ENCODE measurements around the gene LDLRAD4. TPM values are rescaled to one million over a fixed set of nuclear protein-coding genes. Genes with fewer than 3 reads are reported as not detected.

The LDLRAD4 gene
- total RNA-seq, 1 experiment from 2014 or later = not detected

DNA sequence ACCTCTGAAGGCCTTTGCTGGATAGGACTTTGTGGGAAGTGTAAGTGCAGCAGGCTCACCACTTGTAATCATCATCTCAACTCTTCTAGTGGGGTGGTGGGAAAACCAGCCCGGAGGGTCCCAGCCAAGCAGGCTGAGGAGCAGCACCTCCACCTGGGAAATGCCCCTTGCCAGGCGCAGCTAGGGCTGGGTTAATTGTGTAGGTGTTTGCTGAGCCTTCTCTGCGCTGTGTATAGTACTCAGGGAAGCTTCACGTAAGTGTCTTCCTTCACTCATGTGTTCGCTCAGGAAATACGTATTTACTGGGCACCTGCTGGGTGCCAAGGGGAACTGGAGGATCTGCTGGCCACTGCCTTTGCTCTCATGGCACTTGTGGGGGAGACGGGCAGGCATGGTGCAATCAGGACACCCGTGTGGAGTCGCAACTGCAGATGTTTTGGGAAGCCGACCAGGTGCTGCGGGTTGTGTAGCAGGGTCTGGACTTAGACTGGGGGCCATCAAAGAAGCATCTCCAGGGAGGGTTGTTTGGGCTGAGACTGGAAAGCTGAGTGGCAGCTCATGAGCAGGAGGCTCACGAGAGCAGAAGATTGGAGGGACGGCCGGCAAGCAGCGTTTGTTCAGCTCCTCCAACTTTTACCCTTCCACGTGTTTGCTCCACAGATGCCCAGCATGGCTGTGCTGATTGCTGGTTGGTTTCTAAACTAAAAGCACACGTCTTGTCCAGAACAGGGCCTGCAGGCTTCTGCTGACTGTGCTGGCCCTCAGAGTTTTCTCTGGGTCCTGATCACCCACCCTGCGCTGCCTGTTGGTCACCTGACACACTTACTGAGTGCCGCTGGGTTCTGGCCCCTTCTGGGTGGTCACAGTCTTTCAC is 164.6 kb downstream of the LDLRAD4 start:
- DNase-seq (ENCODE audit: low read depth) = no peak

DNA sequence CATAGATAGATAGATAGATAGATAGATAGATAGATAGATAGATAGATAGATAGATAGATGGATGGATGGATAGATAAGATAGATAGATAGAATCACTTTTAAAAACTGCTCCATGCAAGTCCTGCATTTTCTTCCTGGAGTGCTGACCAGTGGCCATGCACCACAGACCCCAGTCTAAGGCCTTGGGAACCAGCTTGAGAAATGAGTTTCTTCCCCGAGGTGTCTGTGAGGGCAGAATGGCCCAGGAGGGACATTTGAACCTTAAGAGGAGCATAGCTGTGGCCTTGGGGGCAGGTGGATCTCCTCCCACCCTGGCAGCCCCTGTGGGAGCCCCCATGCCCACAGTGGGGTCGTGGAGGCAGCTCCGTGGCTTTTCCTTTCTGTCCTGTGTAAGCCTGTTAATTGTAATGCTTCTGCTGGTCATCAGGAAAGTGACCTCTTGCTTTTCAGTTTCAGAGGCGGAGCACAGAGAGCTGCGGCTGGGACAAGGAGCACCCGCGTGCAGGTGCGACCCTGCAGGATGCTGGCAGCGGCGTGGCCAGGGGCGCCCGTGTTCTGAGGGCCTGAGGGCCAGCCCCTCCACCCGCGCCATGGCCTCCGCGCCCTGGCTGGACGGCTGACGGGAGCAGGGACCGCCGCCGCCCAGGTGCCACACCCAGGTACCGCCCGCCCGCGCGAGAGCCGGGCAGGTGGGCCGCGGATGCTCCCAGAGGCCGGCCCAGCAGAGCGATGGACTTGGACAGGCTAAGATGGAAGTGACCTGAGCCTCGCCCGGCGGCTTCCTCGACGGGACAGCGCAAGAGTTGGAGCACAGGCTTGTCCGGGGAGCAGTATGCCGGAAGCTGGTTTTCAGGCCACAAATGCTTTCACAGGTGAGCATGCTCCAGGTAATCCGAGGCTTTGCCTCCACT is 168.6 kb downstream of the LDLRAD4 start:
- no peak for DNase-seq (ENCODE audit: low read depth)

DNA sequence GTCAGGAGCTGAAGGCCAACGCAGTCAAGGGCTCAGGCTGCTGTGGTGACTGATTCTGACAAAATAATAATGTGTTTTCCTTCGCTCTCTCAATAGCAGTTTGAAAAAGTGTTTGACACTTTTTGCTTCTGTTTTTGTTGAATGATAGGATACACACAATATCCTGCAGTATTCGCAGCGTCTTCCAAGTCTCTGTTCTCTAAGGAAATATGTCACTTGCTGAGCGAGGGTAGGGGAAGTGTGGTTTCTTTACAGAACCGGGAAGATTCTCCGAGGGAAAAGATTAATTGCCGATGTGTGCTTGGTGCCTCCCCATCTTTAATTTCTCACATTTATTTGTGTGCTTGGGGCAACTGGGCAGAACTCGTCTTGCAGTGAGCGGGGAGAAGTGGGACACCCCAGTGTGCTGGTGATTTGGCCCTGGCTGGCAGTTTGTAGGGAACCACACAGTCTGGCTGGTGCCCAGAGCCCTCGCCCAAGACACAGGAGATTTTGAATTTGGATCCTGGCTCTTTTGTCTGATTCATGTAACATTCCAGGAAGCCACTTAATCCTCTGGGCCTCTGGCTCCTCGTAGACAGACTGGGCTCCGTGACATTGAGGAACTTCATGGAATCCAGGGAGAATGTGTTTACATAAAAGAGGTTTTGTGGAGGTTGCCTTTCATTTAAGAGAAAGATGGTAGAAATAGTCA is 169.4 kb downstream of the LDLRAD4 start:
- DNase-seq (ENCODE audit: low read depth) = no peak

DNA sequence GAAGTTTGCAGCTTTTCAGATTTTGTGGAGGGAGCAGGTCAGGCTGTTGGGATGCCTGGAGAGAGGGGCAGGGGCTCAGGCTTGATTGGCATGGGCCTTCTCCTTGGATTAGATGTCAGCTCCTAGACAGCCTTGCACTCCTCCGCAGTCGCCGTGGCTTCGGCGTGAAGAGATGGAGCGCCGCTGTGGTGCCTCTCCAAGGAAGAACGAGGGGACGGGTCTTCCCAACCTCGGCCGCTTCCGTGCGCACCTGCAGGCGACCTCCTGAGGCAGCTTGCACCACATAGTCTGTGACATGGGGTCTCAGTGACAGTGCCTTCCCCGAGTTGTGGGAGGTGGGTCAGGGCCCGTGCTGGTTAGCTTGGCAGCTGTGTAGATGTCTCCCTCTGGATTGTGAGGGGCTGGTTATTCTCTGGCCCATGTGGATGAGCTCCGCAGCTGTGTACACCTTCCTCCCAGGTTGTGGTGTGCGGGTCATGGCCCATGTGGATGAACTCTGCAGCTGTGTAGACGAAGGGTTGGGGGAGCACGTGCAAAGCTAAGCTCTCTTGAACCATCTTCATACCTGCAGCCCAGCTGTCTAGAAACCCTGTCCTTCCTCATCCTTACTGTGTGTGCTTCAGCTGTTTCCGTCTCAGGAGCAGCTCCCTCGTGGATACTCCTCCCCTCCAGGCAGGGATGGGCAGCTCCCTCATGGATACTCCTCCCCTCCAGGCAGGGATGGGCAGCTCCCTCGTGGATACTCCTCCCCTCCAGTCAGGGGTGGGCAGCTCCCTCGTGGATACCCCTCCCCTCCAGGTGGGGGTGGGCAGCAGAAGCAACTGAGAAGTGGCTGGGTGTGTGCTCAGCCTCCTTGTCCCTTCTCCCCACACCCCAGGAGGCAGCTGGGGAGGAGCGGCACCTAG is 170.3 kb downstream of the LDLRAD4 start:
- no peak for DNase-seq (ENCODE audit: low read depth)

DNA sequence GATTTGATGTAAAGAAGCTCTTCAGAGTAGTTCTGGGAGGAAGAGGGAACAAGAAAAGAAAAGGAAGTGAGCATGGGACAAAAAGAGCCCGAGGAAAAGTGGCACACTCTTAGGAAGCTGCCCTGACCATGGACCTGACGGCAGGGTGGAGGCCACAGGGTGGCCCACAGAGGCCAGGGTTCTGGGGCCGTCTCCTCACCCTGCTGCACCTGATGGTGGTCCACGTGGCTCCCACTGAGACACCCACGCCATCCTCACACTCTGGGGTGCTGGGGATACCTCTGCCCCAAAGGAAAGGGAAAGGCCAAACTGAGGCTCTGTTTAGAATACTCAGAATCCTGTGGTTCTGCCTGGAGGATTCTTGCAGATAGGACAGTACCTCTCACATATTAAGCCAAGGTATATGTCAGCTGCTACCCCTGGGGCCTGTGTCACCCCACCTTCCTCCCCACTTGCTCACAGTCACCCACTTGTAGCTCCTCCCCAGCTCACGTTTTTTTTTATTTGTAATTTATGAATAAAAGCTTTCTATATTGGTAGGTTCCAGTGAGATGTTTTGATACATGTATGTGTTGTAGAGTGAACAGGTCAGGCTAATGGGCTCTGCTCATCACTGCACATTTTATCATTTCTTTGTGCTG is 171.1 kb downstream of the LDLRAD4 start:
- DNase-seq (ENCODE audit: low read depth) = no peak

DNA sequence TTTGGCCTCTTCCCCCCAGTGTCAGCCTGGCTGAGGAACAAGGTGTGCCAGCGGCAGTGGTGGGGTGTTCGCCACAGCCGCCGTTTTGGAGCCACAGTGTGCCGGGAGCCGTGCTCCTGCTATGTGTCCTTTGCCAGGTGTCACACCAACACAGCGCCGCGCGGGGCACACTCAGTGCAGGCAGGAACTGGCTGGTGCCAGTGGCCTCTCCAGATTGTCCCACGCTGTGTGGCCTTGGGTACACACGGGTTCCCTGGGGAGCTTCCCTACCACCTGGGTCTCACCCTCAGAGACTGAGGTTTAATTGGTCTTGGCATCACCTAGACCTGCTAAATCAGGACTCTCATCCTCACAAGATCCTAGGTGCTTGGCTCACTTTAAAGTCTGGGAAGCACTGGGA is 171.6 kb downstream of the LDLRAD4 start:
- DNase-seq (ENCODE audit: low read depth) = no peak

DNA sequence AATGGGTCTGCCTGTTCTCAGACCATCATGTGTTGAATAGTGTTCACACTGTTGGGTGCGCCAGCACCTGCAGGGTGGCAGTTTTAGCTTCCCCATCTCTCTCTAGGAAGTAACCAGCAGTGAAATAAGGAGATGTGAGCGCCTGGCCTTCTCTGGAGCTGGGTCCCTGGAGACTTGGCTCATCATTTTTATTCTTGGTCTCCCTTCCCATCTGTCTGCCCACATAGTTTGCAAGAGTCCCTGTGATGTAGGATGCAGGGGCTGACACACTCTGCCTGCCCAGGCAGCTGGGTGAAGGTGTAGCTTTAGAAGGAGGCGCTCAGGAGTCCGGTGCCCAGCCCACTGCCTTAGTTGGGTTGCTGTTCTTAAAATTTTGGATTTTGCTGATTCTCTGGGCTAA is 172.2 kb downstream of the LDLRAD4 start:
- no peak for DNase-seq (ENCODE audit: low read depth)

DNA sequence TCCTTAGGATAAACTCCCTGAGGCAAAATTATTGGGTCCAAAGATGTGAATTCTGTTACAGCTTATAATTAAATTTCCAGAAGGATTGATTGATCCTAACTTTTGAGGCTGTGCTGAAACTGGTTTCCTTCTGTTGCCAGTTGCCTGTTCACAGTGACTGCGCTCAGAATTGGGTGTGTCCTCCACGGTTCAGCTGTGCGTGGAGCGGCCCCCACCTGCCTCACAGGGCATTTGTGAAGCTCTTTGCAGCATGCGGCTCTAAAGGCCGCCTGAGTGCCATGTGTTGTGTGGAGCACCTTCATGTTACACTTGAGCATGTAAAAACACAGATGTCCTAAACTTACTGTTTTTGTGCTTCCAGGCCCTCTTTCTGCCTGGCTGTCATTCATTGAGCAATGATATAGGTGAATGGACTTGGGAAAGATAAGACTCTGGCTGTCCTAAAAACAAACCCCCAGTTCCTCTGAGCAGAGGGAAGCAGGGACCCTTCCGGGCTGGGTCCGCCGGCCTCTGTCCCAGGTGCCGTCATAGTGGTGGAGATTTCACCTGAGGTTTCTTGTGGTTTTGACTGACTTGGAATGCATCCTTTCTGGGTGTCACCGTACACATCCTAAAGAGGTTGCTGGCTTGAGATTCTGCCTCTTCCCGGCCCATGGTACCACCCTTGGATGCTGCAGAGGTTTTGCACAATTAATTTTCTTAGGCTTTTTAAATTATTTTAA is 173.6 kb downstream of the LDLRAD4 start:
- DNase-seq (ENCODE audit: low read depth) = no peak

DNA sequence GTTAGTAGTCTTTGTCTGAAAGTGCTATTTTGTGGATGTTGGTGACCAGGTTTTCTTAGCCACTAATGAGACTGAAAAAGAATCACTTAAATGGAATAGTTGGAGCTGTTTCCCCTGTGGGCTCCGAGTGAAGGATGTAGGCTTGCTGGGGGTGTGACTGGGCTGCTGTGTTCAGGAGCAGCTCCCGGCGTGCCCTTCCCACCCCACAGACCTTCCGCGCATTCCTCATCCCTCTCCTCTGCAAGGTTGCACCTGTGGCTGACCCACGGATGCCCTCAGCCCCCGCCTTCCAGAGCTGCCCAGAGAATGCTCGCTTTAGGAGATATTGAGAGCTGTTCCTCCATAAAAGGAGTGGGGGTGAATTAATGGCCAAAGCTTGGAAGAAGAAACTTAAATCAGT is 174.3 kb downstream of the LDLRAD4 start:
- DNase-seq (ENCODE audit: low read depth) = no peak

DNA sequence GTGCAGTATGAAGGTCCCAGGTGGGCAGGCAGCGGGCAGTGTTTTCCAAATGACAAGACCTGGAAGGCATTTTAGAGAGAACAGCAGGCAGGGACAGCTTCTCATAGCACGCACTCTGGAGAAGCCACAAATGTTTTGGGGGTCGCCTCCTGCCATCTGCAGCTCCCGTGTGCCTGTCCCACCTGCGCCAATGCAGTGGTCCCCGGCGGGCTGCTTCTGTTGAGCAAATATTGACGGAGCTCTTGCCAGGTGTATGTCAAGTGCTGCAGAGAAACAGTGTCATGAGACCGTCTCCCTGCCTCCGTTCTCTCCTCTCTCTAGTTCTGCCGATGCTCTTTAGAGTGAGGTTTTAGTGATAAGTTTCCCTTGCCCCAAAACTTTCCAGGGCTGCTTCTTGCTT is 174.8 kb downstream of the LDLRAD4 start:
- no peak for DNase-seq (ENCODE audit: low read depth)

DNA sequence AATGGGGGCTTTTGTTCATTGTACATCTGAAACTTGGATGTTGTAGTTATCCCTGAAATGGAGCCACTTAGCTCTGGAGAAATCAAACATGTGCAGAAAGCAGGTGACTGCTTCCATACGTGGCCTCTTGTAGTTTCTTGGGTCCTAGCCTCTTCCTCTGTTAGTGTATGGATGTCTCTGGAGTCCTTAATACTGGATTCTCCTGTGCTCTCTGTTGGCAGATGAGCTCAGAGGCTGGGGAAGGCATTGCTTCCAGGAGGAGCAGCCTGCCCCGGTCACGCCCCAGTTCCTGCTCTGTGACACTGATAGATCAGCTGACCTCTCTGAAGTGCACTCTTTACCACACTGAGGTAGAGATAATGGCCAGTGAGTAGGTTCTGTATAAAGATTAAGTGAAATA is 176.2 kb downstream of the LDLRAD4 start:
- no peak for DNase-seq (ENCODE audit: low read depth)

DNA sequence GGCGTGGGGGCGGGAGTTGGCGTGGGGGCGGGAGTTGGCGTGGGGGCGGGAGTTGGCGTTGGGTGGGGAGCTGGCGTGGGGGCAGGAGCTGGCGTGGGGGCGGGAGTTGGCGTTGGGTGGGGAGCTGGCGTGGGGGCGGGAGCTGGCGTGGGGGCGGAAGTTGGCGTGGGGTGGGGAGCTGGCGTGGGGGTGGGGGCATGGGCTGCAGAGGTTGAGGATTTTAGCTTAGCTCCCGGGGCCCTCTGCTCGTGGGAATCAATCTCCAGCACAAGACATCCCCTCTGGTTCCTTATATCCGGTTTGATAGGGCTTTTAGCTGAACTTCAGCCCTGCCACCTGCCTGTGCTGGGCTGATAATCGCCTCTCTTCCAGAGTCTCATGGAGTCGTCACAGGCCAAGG is 177.0 kb downstream of the LDLRAD4 start:
- no peak for DNase-seq (ENCODE audit: low read depth)

DNA sequence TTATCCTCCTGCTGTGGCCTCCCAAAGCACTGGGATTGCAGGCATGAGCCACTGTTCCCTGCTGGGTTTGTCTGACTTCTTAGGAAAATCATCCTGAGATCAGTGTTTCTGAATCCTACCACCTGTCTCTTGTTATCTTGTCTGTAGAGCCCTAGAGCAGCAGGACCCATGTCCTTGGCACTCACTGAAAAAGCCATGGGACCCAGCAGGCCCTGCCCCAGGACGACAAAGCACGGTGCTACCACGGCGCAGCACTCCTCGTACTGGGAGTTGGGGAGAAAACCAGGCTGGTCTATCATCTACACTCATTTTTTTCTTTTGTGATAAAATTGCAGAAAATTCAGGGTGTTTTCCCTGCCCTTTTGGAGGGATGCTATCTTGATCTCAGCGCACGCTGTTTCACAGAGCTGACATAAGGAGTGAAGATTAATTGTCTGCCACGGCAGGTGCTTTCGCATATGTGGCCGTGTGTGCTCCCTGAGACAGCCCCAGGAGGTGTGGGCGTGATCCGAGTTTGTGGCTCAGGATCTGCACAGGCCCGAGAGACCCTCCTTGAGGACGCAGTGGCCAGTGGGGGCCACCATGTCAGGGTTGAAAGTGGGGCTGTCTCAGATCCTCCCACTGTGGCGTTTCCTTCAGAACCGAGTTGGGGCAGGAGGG is 179.1 kb downstream of the LDLRAD4 start:
- DNase-seq (ENCODE audit: low read depth) = no peak

DNA sequence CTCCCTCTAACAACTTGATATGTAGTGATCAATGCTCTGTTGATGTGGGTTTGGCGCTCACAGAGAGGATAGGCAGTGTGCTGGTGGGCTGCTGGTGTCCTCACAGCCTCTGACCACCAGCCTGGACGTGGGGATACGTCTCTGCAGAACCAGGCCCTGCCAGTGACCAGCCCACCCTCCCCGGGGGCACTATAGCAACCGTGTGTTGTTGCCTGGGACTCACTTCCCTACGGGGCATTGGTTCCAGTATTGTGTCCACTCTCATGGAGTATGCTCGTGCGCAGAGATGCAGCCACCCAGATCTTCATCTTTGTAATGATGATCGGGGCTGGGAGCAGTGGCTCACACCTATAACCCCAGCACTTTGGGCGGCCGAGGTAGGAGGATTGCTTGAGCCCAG is 180.1 kb downstream of the LDLRAD4 start:
- DNase-seq (ENCODE audit: low read depth) = no peak

DNA sequence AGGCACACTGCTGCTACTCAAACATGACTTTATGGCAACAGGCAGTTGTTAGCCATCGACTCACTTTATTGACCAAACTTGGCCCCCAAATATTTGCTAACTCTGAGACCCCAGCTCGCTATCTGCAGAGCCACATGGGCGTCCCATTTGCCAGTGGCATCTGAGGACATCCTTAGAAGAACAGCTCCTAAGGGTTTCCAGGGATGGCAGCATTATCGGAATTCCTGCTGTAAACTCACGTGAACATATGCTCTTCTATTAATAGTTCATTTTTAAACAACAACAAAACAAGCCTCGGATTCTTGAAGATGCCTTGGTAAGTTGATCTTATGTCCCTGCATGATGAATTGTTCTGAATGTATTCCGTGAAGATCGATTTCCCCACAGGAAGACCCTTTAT is 181.0 kb downstream of the LDLRAD4 start:
- DNase-seq (ENCODE audit: low read depth) = no peak

DNA sequence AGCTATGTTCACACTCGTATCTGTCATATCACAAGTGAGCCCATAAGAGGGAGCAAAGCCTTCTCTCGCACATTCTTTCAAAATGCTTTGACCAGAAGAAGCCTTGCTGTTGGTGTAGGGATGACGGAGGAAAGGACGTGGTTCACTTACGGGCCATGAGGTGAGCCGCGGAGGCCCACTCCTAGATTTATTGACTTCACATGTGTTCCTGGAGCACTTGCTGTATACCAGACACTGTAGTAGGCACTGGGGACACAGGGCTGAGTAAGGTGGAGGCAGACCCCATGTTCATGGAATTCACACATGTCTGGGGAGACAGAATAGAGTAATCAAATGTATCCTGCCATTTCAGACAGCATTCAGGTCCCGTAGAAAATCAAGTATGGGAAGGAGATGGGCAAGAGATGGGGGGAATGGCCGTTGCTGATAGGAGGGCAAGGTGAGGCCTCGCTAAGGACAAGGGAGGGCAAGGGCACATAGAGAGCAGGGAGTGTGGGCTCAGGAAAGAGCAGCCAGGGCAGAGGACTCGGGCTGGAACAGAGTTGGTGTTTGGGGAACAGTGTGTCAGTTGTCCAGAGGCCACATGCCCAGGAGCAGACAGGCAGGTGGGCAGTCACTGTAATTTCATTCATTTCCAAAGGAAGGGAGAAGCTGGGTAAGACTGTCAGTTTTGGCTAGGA is 182.2 kb downstream of the LDLRAD4 start:
- DNase-seq (ENCODE audit: low read depth) = no peak

DNA sequence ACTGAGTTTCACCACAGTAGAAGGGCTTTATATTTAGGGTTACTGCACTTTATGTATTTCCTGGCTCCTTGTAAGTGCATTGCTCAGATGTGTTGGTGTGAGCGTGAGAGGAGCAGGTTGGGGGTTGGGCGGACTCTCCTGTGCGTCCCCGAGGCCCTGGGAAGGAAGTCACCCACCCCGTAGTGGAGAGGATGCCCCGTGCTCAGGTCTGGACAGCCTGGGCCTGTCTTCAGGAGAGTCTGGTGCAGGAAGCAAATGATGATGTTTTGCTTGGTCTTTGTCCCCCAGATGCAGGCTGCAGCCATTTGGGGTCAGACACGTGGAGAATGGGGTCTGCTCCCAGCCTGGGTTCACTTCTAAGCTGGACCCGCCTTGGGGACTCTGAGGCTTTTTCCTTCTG is 182.8 kb downstream of the LDLRAD4 start:
- no peak for DNase-seq (ENCODE audit: low read depth)

DNA sequence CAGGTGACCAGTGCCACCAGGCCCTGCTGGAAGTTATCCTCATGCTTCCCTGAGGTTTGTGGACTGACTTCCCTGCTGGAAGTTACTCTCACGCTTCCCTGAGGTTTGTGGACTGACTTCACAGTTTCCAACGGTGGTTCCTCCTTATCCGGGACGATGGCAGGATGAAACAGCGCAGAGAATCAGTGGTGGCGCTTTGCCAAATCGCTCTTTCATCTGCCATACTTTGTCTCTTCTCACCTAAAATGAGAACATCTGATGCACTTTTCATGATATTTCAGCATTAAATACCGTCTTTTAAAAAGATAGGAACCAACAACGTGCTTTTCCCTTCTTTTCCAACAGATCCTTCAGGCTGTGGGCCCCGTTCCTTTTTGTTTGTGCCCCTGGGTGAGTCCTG is 183.3 kb downstream of the LDLRAD4 start:
- no peak for DNase-seq (ENCODE audit: low read depth)
